HUES6 (cell line): ENCODE results near the gene KHK.
A peak's percentile ranks its signal among the peaks of the same experiment; 100 is the strongest.

ENCODE experiments used
- H3K27ac ChIP-seq: 2 replicates; pipeline ENCODE4 v1.7.0; 2013; ENCODE audit warnings: low read depth, mild to moderate bottlenecking, low read length, inconsistent platforms
- H3K27me3 ChIP-seq: 2 replicates; pipeline ENCODE4 v1.6.1; 2013; ENCODE audit warnings: low read length; ENCODE audit not compliant: control insufficient read depth, insufficient read depth
- H3K36me3 ChIP-seq: 2 replicates; pipeline ENCODE4 v1.6.1; 2013; ENCODE audit warnings: low read length; ENCODE audit not compliant: control insufficient read depth, insufficient read depth
- H3K4me1 ChIP-seq: 2 replicates; pipeline ENCODE4 v1.6.1; 2013; ENCODE audit warnings: low read length; ENCODE audit not compliant: control insufficient read depth, insufficient read depth
- H3K4me3 ChIP-seq: 2 replicates; pipeline ENCODE4 v1.5.1; 2013; ENCODE audit warnings: low read depth, low read length
- H3K9ac ChIP-seq: one replicate; pipeline ENCODE4 v1.6.1; 2013; ENCODE audit warnings: mild to moderate bottlenecking, low read length
- H3K9me3 ChIP-seq: 2 replicates; pipeline ENCODE4 v1.6.1; 2013; ENCODE audit warnings: low read depth, low read length; ENCODE audit not compliant: control insufficient read depth, insufficient read depth

KHK gene

DNA sequence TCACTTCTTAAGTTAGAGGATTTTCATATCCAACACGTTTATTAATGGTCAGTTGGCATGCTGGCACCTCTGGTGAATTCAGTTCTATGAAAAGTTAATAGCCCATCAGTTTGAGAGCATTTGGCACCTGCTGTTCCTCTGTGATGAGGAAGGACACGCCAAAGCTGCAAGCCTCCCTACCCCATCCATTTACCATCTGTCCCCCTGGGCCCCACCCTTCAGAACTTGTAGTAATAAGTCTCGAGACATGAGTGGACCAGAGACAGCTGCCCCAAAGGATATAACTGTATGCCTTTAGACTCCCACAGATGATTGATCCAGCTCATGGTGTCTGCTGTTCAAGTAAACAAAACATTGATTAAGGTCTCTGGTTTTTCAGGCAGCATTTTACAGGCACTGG, 21.4 kb upstream of the KHK start:
- H3K27me3 ChIP-seq, result no peaks in the 10 kb centered on the region
- H3K9ac ChIP-seq, result no peak overlapping the region
- no peaks in the 10 kb centered on the region for H3K9me3 ChIP-seq
- H3K4me1 ChIP-seq, result no peaks in the 10 kb centered on the region
- H3K27ac ChIP-seq, result no peak overlapping the region
- H3K4me3 ChIP-seq, result no peak overlapping the region
- peaks cover 61% of the 10 kb centered on the region for H3K36me3 ChIP-seq

GRCh38 chr2:27067385-27067784, 19.2 kb upstream of the KHK start:
- peaks cover 52% of the 10 kb centered on the region for H3K36me3 ChIP-seq
- H3K9ac ChIP-seq, result no peak overlapping the region
- H3K27ac ChIP-seq, result no peak overlapping the region
- no peak overlapping the region for H3K4me3 ChIP-seq
- H3K27me3 ChIP-seq, result no peaks in the 10 kb centered on the region
- H3K9me3 ChIP-seq, result no peaks in the 10 kb centered on the region
- peaks cover 5% of the 10 kb centered on the region for H3K4me1 ChIP-seq

- Histone ChIP-seq H3K4me3 (no peak overlapping the region), H3K9ac (no peak overlapping the region)
These were observed 17.1 kb upstream of the KHK start for GRCh38 chr2:27069436-27069835.

DNA sequence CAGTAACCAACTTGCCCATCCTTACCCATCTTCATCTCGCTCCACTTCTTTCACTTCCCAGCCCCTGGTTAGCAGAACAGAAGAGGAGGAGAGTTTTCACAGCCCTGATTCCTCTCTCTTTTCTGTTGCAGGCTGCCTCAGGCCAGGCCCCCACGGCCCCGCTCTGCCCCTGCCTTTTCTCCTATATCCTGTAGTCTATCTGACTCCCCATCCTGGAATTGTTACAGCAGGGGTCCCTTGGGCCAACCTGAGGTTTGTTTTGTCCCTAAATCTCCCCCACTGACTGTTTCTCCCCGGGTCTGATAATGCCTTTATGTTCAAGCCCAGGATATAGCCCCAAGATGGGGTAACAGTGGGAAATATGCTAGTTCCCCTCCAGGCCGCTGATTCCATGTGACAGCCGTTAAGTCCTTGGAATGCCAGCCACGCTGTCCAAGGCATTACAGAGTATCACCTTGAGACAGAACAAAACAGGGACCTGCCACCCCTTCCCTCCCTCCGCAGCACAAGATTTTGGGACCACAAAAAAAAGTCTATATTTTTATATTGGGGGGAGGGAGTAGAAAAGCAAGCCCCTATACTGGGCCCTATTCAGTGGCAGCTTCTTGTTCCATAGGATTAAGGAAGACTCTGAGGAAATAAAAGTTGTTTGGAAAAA, 16.5 kb upstream of the KHK start:
- Histone ChIP-seq H3K27me3 (no peaks in the 10 kb centered on the region), H3K27ac (no peak overlapping the region), H3K9ac (no peak overlapping the region), H3K4me1 (peaks cover 12% of the 10 kb centered on the region), H3K36me3 (peaks cover 41% of the 10 kb centered on the region), H3K4me3 (peak overlapping the region; percentile 83), H3K9me3 (no peaks in the 10 kb centered on the region)

More at GRCh38 chr2:27069436-27069835, 17.1 kb upstream of the KHK start:
- Histone ChIP-seq H3K4me1 (peaks cover 12% of the 10 kb centered on the region), H3K27me3 (no peaks in the 10 kb centered on the region), H3K27ac (no peak overlapping the region), H3K9me3 (no peaks in the 10 kb centered on the region), H3K36me3 (peaks cover 45% of the 10 kb centered on the region)

GRCh38 chr2:27070653-27071276, 15.8 kb upstream of the KHK start:
- H3K9ac ChIP-seq, result peak overlapping the region; percentile 81
- H3K27ac ChIP-seq, result peak overlapping the region; percentile 52; the same call in 1 of the 2 replicates
- H3K27me3 ChIP-seq, result no peaks in the 10 kb centered on the region
- peaks cover 12% of the 10 kb centered on the region for H3K4me1 ChIP-seq
- peaks cover 35% of the 10 kb centered on the region for H3K36me3 ChIP-seq
- H3K4me3 ChIP-seq, result peak overlapping the region; percentile 83
- no peaks in the 10 kb centered on the region for H3K9me3 ChIP-seq

DNA sequence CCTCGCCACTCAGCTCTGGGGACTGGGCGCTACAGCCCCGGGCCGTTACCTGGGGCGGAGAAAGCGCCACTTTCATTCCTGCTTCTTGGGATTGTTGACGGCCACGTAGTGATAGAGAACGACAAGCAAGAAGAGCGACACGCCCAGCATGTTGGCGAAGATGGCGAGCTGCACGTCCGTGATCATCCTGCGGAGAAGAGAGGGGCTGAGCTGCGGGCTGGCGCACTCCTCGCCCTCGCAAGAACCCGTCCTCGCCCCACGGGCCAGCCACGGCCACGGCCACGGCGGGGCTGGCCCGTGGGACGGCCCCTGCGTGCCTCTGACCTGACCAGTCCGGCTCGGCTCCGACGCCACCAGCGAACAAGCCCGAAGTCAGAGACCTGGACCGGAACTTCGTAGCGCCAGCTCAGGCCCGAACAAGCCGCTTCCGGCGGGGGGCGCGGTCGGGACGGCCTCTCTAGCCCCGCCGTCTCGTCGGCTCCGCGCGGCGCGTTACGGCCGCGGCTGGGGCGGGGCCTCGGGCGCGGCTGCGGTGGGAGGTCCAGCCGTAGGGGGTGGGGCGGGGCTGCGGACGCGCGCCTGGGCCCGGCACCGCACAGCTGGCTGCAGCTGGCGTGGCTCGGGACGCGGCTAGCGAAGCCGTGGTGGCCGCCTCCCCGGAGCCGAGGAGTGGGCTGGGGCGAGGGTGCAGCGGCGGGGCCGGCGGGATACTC, 15.1 kb upstream of the KHK start, which contains the start of gene OST4:
Gene OST4 (minus strand): TSS at position 378 of the 713 bp plus-strand sequence.
- Histone ChIP-seq H3K4me1 (peaks cover 12% of the 10 kb centered on the region), H3K9me3 (no peaks in the 10 kb centered on the region), H3K27me3 (no peaks in the 10 kb centered on the region), H3K27ac (peak within 1 kb of the TSS; percentile 52; the same call in 1 of the 2 replicates), H3K9ac (peak within 1 kb of the TSS; percentile 81), H3K4me3 (peak within 1 kb of the TSS; percentile 83), H3K36me3 (peaks cover 32% of the 10 kb centered on the region)

DNA sequence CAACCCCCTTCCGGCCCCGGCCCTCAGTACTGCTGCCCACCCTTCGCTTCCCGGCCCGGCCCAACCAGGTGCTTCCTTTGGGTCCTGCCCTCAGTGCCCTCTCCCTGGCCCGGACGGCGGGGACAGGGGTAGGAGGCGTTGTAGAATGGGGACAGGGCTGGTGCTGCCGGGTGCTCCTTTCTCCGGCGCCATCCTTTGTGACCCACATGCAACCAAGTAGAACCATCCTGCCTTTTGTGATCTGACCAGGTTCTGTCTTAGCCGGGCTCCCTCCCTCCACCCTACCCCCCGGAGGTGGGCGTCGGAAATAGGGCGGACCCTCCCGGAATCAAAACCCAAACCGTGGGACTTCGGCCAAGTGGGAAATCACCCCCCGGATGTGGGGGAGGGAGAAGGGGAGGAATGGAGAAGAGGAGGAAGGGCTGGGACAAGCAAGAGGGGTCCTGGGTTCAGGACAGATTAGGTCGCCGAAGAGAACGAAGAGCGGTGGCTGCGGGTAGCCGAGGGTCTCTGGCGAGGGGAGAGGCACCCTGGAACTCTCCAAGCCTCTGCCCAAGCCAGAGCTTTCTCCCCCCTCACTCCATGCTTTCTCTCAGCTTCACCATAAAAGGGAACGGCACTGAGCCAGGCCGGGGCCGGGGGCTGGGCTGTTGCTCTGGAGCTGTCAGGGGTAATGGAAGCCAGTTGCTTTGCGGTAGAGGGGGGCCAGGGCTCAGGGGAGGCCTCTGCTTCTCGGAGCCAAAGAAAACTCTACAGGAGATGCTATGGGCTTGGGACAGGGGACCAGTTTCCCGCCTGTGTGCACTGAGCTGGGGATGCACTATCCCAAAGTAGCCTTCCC, 14.4 kb upstream of the KHK start:
- Histone ChIP-seq H3K4me1 (peaks cover 12% of the 10 kb centered on the region), H3K27ac (peak overlapping the region; percentile 19; the same call in 1 of the 2 replicates)

GRCh38 chr2:27072920-27073319, 13.7 kb upstream of the KHK start:
- Histone ChIP-seq H3K27ac (no peak overlapping the region; the same call in 1 of the 2 replicates), H3K4me3 (peak overlapping the region; percentile 83), H3K4me1 (peaks cover 12% of the 10 kb centered on the region), H3K9me3 (no peaks in the 10 kb centered on the region), H3K27me3 (no peaks in the 10 kb centered on the region), H3K9ac (peak overlapping the region; percentile 62), H3K36me3 (peaks cover 24% of the 10 kb centered on the region)

More for the DNA sequence above, 14.4 kb upstream of the KHK start:
- no peaks in the 10 kb centered on the region for H3K9me3 ChIP-seq
- H3K27me3 ChIP-seq, result no peaks in the 10 kb centered on the region
- peaks cover 31% of the 10 kb centered on the region for H3K36me3 ChIP-seq
- peak overlapping the region; percentile 62 for H3K9ac ChIP-seq
- H3K4me3 ChIP-seq, result peak overlapping the region; percentile 83

- H3K4me1 ChIP-seq, result peaks cover 17% of the 10 kb centered on the region
- no peaks in the 10 kb centered on the region for H3K9me3 ChIP-seq
- no peaks in the 10 kb centered on the region for H3K27me3 ChIP-seq
- H3K4me3 ChIP-seq, result no peak overlapping the region
- H3K27ac ChIP-seq, result no peak overlapping the region
- H3K36me3 ChIP-seq, result peaks cover 15% of the 10 kb centered on the region
- H3K9ac ChIP-seq, result no peak overlapping the region
These were observed 12.8 kb upstream of the KHK start for GRCh38 chr2:27073782-27074181.

- Histone ChIP-seq H3K4me1 (peaks cover 22% of the 10 kb centered on the region), H3K27me3 (no peaks in the 10 kb centered on the region), H3K9ac (no peak overlapping the region), H3K36me3 (peaks cover 3% of the 10 kb centered on the region), H3K9me3 (no peaks in the 10 kb centered on the region), H3K4me3 (no peak overlapping the region), H3K27ac (no peak overlapping the region)
These were observed 11.6 kb upstream of the KHK start for GRCh38 chr2:27074738-27075565.
